T-cell (primary cell): ENCODE measurements around the gene SLC7A8. TPM values are rescaled to one million over a fixed set of nuclear protein-coding genes. Genes with fewer than 3 reads are reported as not detected.
A peak's percentile ranks its signal among the peaks of the same experiment; 100 is the strongest.

Experiments
- ATAC-seq, 4 experiments: fragments of 200-7000 bp in 3 of 4; fragments of 150-1000 bp in 1 of 4; cut with Tn5 transposase; replicated peaks in 1 of 4; 1 replicate in 3 of 4; 2 replicates in 1 of 4; pipeline ENCODE4 v1.10.0; 2021; ENCODE audit warnings: moderate library complexity in 3 of 4, mild to moderate bottlenecking in 2 of 4, moderate number of reproducible peaks in 1 of 4
- CTCF ChIA-PET, 2 donors: fragments of 300-600 bp; sonication (Branson Sonifier 250); formaldehyde crosslinking; loops; one replicate each; lab custom pipeline; 2022; ENCODE audit warnings: antibody characterized with exemption in 2 of 2; lab: Charles Lee
- POLR2A ChIA-PET, 2 donors: fragments of 300-600 bp; sonication (Branson Sonifier 250); formaldehyde crosslinking; loops; one replicate each; lab custom pipeline; 2022; ENCODE audit warnings: antibody characterized with exemption in 2 of 2; lab: Charles Lee
- DNase-seq, 35 experiments: peaks; one replicate each; pipeline versions ENCODE4 v3.0.0 to v3.0.0-alpha.2; 2013 to 2023
- H3K27ac ChIP-seq: one replicate; pipeline ENCODE4 v1.5.1; 2013; ENCODE audit warnings: low read length
- H3K27me3 ChIP-seq, 2 experiments: replicated peaks in 1 of 2; 1 replicate in 1 of 2; 2 replicates in 1 of 2; pipeline versions ENCODE4 v1.6.1 to v1.7.0; 2013; ENCODE audit warnings: low read length in 1 of 2, mixed read lengths in 1 of 2; ENCODE audit not compliant: control insufficient read depth in 2 of 2, insufficient read depth in 2 of 2; ENCODE audit errors: extremely low read depth in 1 of 2
- H3K36me3 ChIP-seq, 2 donors: 1 replicate in 1 of 2; 2 replicates in 1 of 2; pipeline versions ENCODE4 v1.6.1 to v1.7.0; 2013; ENCODE audit warnings: low read length in 1 of 2; ENCODE audit not compliant: control insufficient read depth in 2 of 2, insufficient read depth in 1 of 2; ENCODE audit errors: extremely low read depth in 1 of 2
- H3K4me1 ChIP-seq, 2 experiments: 1 replicate in 1 of 2; 2 replicates in 1 of 2; pipeline versions ENCODE4 v1.6.1 to v1.7.0; 2013; ENCODE audit warnings: low read length in 2 of 2, mixed read lengths in 1 of 2; ENCODE audit not compliant: insufficient read depth in 2 of 2, control insufficient read depth in 1 of 2; ENCODE audit errors: extremely low read depth in 1 of 2
- H3K4me3 ChIP-seq, 2 donors: 1 replicate in 1 of 2; 2 replicates in 1 of 2; pipeline versions ENCODE4 v1.5.1 to v1.7.0; 2013; ENCODE audit warnings: mild to moderate bottlenecking in 2 of 2, low read length in 1 of 2, moderate library complexity in 1 of 2; ENCODE audit not compliant: control insufficient read depth in 1 of 2; ENCODE audit errors: extremely low read depth in 1 of 2
- H3K9me3 ChIP-seq: 2 replicates; pipeline ENCODE4 v1.7.0; 2013
- H3K27ac Mint-ChIP-seq, 2 donors: one replicate each; pipeline ENCODE4 v1.8.0; 2020 to 2021; ENCODE audit warnings: mild to moderate bottlenecking in 2 of 2, mixed read lengths in 2 of 2
- H3K27me3 Mint-ChIP-seq, 2 donors: one replicate each; pipeline ENCODE4 v1.8.0; 2021 to 2022; ENCODE audit warnings: mixed read lengths in 2 of 2
- H3K36me3 Mint-ChIP-seq: one replicate; pipeline ENCODE4 v1.8.0; 2021; ENCODE audit warnings: mixed read lengths
- H3K4me1 Mint-ChIP-seq, 3 donors: one replicate each; pipeline ENCODE4 v1.8.0; 2020 to 2022; ENCODE audit warnings: mixed read lengths in 3 of 3, mild to moderate bottlenecking in 1 of 3
- H3K4me3 Mint-ChIP-seq, 3 donors: one replicate each; pipeline ENCODE4 v1.8.0; 2020 to 2022; ENCODE audit warnings: mild to moderate bottlenecking in 3 of 3, mixed read lengths in 3 of 3, moderate library complexity in 3 of 3
- H3K9me3 Mint-ChIP-seq, 3 donors: one replicate each; pipeline ENCODE4 v1.8.0; 2020 to 2022; ENCODE audit warnings: mixed read lengths in 3 of 3
- WGBS: methylation state at CpG from one replicate; pipeline ENCODE4 v1.1.5; 2013; ENCODE audit warnings: missing lambda C conversion rate; ENCODE audit not compliant: insufficient coverage; 5-methylcytosine and 5-hydroxymethylcytosine counted together
- total RNA-seq, 35 experiments: library from RNA in 6 of 35; stranded (reverse) in 6 of 35; fragments of 120-200 nt in 1 of 35; gene quantifications; one replicate each; pipeline versions ENCODE4 v1.2.1 to v1.2.4 and lab custom pipeline; 2013 to 2026

SLC7A8 gene
- total RNA-seq, 5 donors from 2014 or later (not counting 1 experiment from before 2014, with no cell fraction given): 0.33 to 8.1 (median 5.9) TPM

DNA sequence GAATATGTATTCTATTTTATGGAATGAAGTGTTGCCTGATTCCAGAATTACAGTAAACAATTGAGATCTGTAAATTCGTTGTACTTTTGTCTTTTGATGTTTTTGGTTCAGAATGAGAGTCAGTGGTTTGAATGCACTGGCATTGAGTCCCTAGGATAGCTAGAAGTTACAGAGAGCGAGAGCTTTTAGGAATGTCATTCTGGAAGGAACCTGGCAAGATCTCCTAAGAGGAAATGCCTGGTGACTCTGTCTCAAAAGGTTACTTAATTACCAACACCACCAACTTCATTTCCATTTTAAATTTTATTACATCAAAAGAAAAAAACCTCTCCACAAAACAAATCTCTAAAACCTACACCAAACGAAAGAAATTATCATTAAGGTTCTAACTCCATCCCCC lies 58.4 kb downstream of the SLC7A8 start:
- CTCF ChIA-PET: interaction anchor here in 1 of 2 donors (0.7 kb wide), 1 partner anchor 131 kb away, joined by 3 read pairs; no protein-coding TSS in a partner anchor
- Mint-ChIP-seq H3K4me3 (no peak overlapping the region), H3K27ac (no peak overlapping the region), H3K36me3 (peaks cover 6% of the 10 kb centered on the region), H3K4me1 (peaks cover 25 to 37% (median 31%) of the 10 kb centered on the region in 3 donors), H3K27me3 (peaks cover 0 to 6% of the 10 kb centered on the region in 2 donors), H3K9me3 (no peaks in the 10 kb centered on the region)
- Histone ChIP-seq H3K4me1 (peaks cover 13 to 24% of the 10 kb centered on the region in 2 experiments), H3K9me3 (no peaks in the 10 kb centered on the region), H3K4me3 (no peak overlapping the region), H3K27me3 (peaks cover 0 to 14% of the 10 kb centered on the region in 2 experiments), H3K36me3 (no peaks in the 10 kb centered on the region), H3K27ac (no peak overlapping the region)
- 13% methylated on average over 1 of the region's 3 CpGs for WGBS
- POLR2A ChIA-PET: no interaction called here
- no peak for DNase-seq
- ATAC-seq: no peak

DNA sequence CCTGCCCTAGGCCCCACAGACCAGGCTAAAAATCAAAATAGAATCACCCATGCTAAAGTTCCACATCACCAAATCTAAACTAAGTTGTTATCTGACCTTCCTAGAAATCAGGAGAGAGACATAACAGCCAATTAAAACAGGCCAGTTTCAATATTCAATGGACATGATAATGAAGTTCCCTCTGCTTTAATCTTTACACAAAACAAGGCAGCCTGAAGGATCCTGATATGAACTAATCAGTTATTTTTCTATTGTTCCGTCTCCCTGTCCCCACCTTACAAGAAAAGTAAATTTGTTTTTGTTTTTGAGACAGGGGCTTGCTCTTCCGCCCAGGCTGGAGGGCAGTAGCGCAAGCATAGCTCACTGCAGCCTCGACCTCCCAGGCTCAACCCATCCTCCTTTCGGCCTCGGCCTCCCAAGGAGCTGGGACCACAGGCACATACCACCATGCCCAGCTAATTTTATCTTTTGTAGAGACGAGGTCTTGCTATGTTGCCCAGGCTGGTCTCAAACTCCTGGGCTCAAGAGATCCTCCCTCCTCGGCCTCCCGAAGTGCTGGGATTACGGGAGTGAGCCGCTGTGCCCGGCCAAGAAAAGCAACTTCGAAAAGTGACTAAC lies 59.0 kb downstream of the SLC7A8 start:
- CTCF ChIA-PET: interaction anchor here in 1 of 2 donors (0.7 kb wide), 1 partner anchor 130 kb away, joined by 3 read pairs; no protein-coding TSS in a partner anchor
- Histone ChIP-seq H3K9me3 (no peaks in the 10 kb centered on the region), H3K4me1 (peaks cover 16 to 29% of the 10 kb centered on the region in 2 experiments), H3K27me3 (peaks cover 0 to 17% of the 10 kb centered on the region in 2 experiments), H3K36me3 (no peaks in the 10 kb centered on the region), H3K4me3 (no peak overlapping the region), H3K27ac (no peak overlapping the region)
- no peak overlapping the region for H3K4me3 Mint-ChIP-seq
- POLR2A ChIA-PET: no interaction called here
- WGBS: 93% methylated on average over 10 of the region's 13 CpGs
- no peak for DNase-seq
- H3K9me3 Mint-ChIP-seq: no peaks in the 10 kb centered on the region
- peaks cover 0 to 6% of the 10 kb centered on the region in 2 donors for H3K27me3 Mint-ChIP-seq
- H3K27ac Mint-ChIP-seq: no peak overlapping the region
- H3K4me1 Mint-ChIP-seq: peaks cover 31 to 43% (median 37%) of the 10 kb centered on the region in 3 donors
- peaks cover 6% of the 10 kb centered on the region for H3K36me3 Mint-ChIP-seq
- ATAC-seq: no peak

DNA sequence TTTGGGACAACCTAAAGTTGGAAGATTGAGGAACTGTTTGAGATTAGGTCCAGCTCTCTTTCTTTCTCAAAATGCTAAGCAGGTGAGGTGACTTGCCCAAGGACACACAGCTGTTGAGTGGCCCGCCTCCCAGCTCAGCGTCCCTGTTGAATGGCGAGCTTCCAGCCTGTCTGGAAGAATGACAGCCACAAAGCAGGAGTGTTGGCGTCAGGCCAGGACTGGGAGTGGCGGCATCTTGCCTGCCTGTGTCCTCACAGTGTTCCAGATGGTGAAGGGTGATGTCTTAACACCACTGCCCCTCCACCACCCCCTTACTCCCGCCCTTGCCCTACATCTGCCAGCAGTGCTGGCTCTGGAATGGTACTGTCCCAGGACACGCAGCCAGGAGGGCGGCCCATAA lies 60.0 kb downstream of the SLC7A8 start:
- Mint-ChIP-seq H3K4me3 (no peak overlapping the region), H3K4me1 (peaks cover 41 to 46% (median 45%) of the 10 kb centered on the region in 3 donors), H3K27me3 (no peaks in the 10 kb centered on the region), H3K27ac (no peak overlapping the region), H3K36me3 (no peaks in the 10 kb centered on the region), H3K9me3 (no peaks in the 10 kb centered on the region)
- H3K4me3 ChIP-seq: no peak overlapping the region
- WGBS: 83% methylated on average over 6 of the region's 8 CpGs
- H3K27me3 ChIP-seq: peaks cover 0 to 16% of the 10 kb centered on the region in 2 experiments
- H3K36me3 ChIP-seq: no peaks in the 10 kb centered on the region
- ChIA-PET POLR2A (no interaction called here), CTCF (interaction anchor here (0.9 to 1.4 kb wide), 2 partner anchors 40 to 64 kb away, joined by 3 read pairs; no protein-coding TSS in a partner anchor)
- H3K4me1 ChIP-seq: peaks cover 26 to 39% of the 10 kb centered on the region in 2 experiments
- H3K27ac ChIP-seq: no peak overlapping the region
- ATAC-seq: no peak
- DNase-seq: no peak
- no peaks in the 10 kb centered on the region for H3K9me3 ChIP-seq

- CTCF ChIA-PET: interaction anchor here (0.6 to 3.0 kb wide), 8 partner anchors 8 to 230 kb away, joined by 3 to 74 read pairs (median 4); partner anchors contain the start of genes ACIN1 (in 1 of the 2), C14orf119 (in 1 of the 2), SLC22A17 (in 1 of the 2) and SLC7A8 (in 1 of the 2)
- ATAC-seq: no peak
- Histone ChIP-seq H3K4me3 (no peak overlapping the region), H3K27me3 (peaks cover 0 to 10% of the 10 kb centered on the region in 2 experiments), H3K36me3 (no peaks in the 10 kb centered on the region), H3K4me1 (peaks cover 32 to 48% of the 10 kb centered on the region in 2 experiments), H3K9me3 (no peaks in the 10 kb centered on the region), H3K27ac (no peak overlapping the region)
- no peak overlapping the region for H3K4me3 Mint-ChIP-seq
- no peak for DNase-seq
- H3K4me1 Mint-ChIP-seq: peaks cover 47 to 49% (median 48%) of the 10 kb centered on the region in 3 donors
- no peaks in the 10 kb centered on the region for H3K9me3 Mint-ChIP-seq
- POLR2A ChIA-PET: no interaction called here
- H3K27ac Mint-ChIP-seq: peak overlapping the region in 1 of 2 donors; percentile 34
- no peaks in the 10 kb centered on the region for H3K27me3 Mint-ChIP-seq
- WGBS: 81% methylated on average over 2 of the region's 6 CpGs
- no peaks in the 10 kb centered on the region for H3K36me3 Mint-ChIP-seq
These were observed 61.4 kb downstream of the SLC7A8 start for GRCh38 chr14:23122086-23122485.

DNA sequence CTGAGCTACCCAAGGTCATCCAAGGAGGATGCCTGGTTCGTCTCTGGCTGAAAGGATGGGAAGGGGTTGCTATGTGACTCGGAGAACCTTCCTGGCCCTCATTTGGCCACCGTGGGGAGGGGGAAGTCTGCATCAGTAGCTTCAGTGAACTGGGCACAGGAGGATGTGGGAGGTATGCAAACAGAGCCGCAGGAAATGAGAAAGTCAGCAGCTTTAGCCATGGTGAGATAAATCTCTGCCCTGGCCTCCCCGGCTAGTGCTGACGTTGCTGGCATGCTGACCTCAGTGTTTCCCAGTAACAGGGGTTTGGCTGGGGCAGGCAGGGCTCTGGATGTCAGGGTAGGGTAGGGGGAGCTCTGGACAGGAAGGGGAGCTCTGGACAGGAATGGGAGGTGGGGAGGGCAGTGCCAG lies 62.1 kb downstream of the SLC7A8 start:
- Mint-ChIP-seq H3K4me1 (peaks cover 54 to 55% (median 55%) of the 10 kb centered on the region in 3 donors), H3K36me3 (no peaks in the 10 kb centered on the region), H3K27me3 (no peaks in the 10 kb centered on the region), H3K9me3 (no peaks in the 10 kb centered on the region), H3K27ac (peak overlapping the region; percentile 96 to 99), H3K4me3 (peak overlapping the region in 2 of 3 donors; percentile 52 to 81)
- ChIA-PET CTCF (interaction anchor here (0.5 to 3.0 kb wide), 21 partner anchors 8 to 259 kb away, joined by 3 to 74 read pairs (median 4); partner anchors contain the start of genes ACIN1 (in 1 of the 2), C14orf119 (in 1 of the 2), HOMEZ (in 1 of the 2) and PABPN1 (in 1 of the 2)), POLR2A (interaction anchor here (0.5 to 0.6 kb wide), 2 partner anchors 27 to 87 kb away, joined by 3 to 5 read pairs; no protein-coding TSS in a partner anchor)
- no peak overlapping the region for H3K4me3 ChIP-seq
- ATAC-seq (no peak), DNase-seq (peak in 3 of 35 experiments; percentile 12 to 18 (median 18))
- H3K9me3 ChIP-seq: no peaks in the 10 kb centered on the region
- 15% methylated on average over 6 of the region's 6 CpGs for WGBS
- H3K36me3 ChIP-seq: no peaks in the 10 kb centered on the region
- peaks cover 32 to 53% of the 10 kb centered on the region in 2 experiments for H3K4me1 ChIP-seq
- peak overlapping the region; percentile 77 for H3K27ac ChIP-seq
- H3K27me3 ChIP-seq: peaks cover 0 to 4% of the 10 kb centered on the region in 2 experiments
